ENCODE data around the gene CMIP. TPM values are rescaled to one million over a fixed set of nuclear protein-coding genes. Genes with fewer than 3 reads are reported as not detected.

CMIP gene
- polyA plus RNA-seq, 1 of the 3 experiments (the other 2 are of a cell fraction), result 5.4 TPM

DNA sequence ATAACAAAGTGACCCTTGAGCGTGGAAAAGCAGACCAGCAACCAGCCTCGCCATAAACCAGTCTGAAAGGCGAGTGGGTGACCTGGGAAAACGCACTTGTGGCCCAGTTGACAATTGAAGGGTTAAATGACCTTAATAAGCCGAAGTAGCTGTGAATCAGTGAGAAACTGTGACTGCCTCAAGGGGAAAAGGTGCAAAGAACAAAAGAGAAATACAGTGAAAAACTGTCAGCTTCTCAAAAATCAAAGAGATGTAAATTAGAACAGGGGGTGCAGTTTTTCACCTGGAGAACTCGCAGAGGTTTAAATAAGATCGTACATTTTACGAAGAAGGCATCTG lies 124.1 kb downstream of the CMIP start (continued):
- no peak for TF ChIP-seq RXRA (IDR thresholded peaks at IDR 0.05; ENCODE audit: borderline replicate concordance, low read depth)
- TF ChIP-seq, protein P1, sequence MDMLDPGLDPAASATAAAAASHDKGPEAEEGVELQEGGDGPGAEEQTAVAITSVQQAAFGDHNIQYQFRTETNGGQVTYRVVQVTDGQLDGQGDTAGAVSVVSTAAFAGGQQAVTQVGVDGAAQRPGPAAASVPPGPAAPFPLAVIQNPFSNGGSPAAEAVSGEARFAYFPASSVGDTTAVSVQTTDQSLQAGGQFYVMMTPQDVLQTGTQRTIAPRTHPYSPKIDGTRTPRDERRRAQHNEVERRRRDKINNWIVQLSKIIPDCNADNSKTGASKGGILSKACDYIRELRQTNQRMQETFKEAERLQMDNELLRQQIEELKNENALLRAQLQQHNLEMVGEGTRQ (IDR thresholded peaks at IDR 0.05; ENCODE audit: borderline replicate concordance, low read depth, low read length), result no peak
- TF ChIP-seq, protein P2, sequence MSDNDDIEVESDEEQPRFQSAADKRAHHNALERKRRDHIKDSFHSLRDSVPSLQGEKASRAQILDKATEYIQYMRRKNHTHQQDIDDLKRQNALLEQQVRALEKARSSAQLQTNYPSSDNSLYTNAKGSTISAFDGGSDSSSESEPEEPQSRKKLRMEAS (IDR thresholded peaks at IDR 0.05; ENCODE audit: low read depth), result no peak
- TF ChIP-seq, protein P3, sequence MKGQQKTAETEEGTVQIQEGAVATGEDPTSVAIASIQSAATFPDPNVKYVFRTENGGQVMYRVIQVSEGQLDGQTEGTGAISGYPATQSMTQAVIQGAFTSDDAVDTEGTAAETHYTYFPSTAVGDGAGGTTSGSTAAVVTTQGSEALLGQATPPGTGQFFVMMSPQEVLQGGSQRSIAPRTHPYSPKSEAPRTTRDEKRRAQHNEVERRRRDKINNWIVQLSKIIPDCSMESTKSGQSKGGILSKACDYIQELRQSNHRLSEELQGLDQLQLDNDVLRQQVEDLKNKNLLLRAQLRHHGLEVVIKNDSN (IDR thresholded peaks at IDR 0.05; ENCODE audit: borderline replicate concordance, low read depth), result no peak
- no peak for TF ChIP-seq YY1 (IDR thresholded peaks at IDR 0.05; ENCODE audit: low read depth)
- TF ChIP-seq NFIC (IDR thresholded peaks at IDR 0.05; ENCODE audit: borderline replicate concordance), result no peak

DNA sequence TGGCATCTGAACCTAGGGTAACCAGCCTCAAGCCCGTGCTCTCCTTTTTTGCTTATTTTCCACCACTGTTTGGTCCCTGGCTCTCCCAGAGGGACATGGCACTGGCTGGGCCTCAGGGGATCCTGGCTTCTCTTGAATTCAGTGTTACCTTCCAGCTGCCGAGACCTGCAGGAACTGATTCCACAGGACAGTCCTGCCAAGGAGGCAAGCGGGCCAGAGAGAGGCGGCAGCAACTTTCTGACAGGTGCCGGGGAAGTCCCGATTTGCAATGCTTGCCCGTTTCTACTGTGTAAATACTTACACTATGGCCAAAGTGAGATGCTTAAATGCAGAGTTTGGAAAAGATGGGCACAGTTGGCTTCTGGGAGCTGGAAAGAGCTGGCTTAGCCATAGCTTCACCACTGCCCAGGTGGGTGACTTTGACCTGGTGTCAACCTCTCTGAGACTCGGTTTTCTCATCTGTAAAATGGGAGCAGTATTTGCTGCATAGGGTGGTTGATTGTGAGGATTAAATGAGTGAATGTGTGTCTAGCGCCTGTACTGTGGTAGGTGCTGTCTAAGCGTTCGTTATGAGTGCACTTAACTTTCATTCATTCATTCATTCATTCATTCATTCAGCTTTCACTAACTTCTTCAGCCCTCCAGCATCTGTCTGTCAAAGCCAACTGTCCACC lies 124.9 kb downstream of the CMIP start:
- Histone ChIP-seq H3K9me3 (no peaks in the 10 kb centered on the region), H3F3A (replicated peaks; ENCODE audit: insufficient read depth) (peaks cover 5% of the 10 kb centered on the region), H3K9ac (no peak overlapping the region), H2AFZ (ENCODE audit: low read depth) (no peak overlapping the region), H3K4me3 (ENCODE audit: low read depth in 2 of 2, low read length in 1 of 2) (no peak overlapping the region), H3K4me1 (ENCODE audit: control insufficient read depth in 1 of 2, insufficient read depth in 2 of 2, low read depth in 1 of 2, low read length in 1 of 2) (peaks cover 5 to 8% of the 10 kb centered on the region in 2 experiments; a peak in 2 of 4 replicates), H3K27ac (ENCODE audit: low read depth in 2 of 2, low read length in 1 of 2) (no peak overlapping the region; a peak in 1 of 4 replicates), H3K9me2 (no peaks in the 10 kb centered on the region), H3K36me3 (replicated peaks in 1 of 2; ENCODE audit: control insufficient read depth in 1 of 2, insufficient read depth in 2 of 2, low read length in 1 of 2) (no peaks in the 10 kb centered on the region), H3K79me2 (ENCODE audit: insufficient read depth) (peaks cover 20% of the 10 kb centered on the region; the same call in 1 of the 2 replicates), H4K20me1 (ENCODE audit: insufficient read depth) (no peaks in the 10 kb centered on the region), H3K27me3 (ENCODE audit: insufficient read depth) (no peaks in the 10 kb centered on the region), H3K4me2 (peak overlapping the region; percentile 68; the same call in 1 of the 2 replicates)
- POLR2A ChIA-PET, result no interaction called here
- WGBS (ENCODE audit: low lambda C conversion rate), result 87% methylated on average over 10 of the region's 11 CpGs
- TF ChIP-seq NRF1 (IDR thresholded peaks at IDR 0.05; ENCODE audit: low read depth, low read length), result no peak
- no peak for TF ChIP-seq ELF1 (IDR thresholded peaks at IDR 0.05)
- TF ChIP-seq FOXM1 (IDR thresholded peaks at IDR 0.05; ENCODE audit: low read depth), result no peak
- TF ChIP-seq, protein P4, sequence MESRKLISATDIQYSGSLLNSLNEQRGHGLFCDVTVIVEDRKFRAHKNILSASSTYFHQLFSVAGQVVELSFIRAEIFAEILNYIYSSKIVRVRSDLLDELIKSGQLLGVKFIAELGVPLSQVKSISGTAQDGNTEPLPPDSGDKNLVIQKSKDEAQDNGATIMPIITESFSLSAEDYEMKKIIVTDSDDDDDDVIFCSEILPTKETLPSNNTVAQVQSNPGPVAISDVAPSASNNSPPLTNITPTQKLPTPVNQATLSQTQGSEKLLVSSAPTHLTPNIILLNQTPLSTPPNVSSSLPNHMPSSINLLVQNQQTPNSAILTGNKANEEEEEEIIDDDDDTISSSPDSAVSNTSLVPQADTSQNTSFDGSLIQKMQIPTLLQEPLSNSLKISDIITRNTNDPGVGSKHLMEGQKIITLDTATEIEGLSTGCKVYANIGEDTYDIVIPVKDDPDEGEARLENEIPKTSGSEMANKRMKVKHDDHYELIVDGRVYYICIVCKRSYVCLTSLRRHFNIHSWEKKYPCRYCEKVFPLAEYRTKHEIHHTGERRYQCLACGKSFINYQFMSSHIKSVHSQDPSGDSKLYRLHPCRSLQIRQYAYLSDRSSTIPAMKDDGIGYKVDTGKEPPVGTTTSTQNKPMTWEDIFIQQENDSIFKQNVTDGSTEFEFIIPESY (IDR thresholded peaks at IDR 0.05; ENCODE audit: borderline replicate concordance, low read depth), result no peak
- no peak for TF ChIP-seq MEF2A (IDR thresholded peaks at IDR 0.05; ENCODE audit: borderline replicate concordance, low read depth)
- no peak for TF ChIP-seq FOSL2 (IDR thresholded peaks at IDR 0.05; ENCODE audit: borderline replicate concordance, low read depth)
- TF ChIP-seq, protein P5, sequence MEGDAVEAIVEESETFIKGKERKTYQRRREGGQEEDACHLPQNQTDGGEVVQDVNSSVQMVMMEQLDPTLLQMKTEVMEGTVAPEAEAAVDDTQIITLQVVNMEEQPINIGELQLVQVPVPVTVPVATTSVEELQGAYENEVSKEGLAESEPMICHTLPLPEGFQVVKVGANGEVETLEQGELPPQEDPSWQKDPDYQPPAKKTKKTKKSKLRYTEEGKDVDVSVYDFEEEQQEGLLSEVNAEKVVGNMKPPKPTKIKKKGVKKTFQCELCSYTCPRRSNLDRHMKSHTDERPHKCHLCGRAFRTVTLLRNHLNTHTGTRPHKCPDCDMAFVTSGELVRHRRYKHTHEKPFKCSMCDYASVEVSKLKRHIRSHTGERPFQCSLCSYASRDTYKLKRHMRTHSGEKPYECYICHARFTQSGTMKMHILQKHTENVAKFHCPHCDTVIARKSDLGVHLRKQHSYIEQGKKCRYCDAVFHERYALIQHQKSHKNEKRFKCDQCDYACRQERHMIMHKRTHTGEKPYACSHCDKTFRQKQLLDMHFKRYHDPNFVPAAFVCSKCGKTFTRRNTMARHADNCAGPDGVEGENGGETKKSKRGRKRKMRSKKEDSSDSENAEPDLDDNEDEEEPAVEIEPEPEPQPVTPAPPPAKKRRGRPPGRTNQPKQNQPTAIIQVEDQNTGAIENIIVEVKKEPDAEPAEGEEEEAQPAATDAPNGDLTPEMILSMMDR (IDR thresholded peaks at IDR 0.05), result no peak
- no peak for TF ChIP-seq GATA2 (CRISPR knock-in tag; IDR thresholded peaks at IDR 0.05)
- TF ChIP-seq MXI1 (IDR thresholded peaks at IDR 0.05; ENCODE audit: low read depth, low read length), result no peak
- CTCF ChIA-PET, result interaction anchor here (1.2 kb wide), 1 partner anchor 10 kb away, joined by 3 read pairs; no protein-coding TSS in a partner anchor
- DNase-seq, result no peak

Data from SK-N-SH (cell line).